Caco-2 (cell line): ENCODE data around the gene MICALL2. TPM values are rescaled to one million over a fixed set of nuclear protein-coding genes. Genes with fewer than 3 reads are reported as not detected.

Experiments used
- BruUV-seq: library from RNA; stranded (reverse); fragments of 400-500 nt; replicated peaks from 2 replicates; lab custom pipeline; 2021; lab: Mats Ljungman, UMichigan
- CTCF ChIA-PET: fragments of 300-600 bp; sonication (Branson Sonifier 250); formaldehyde crosslinking; loops from one replicate; lab custom pipeline; 2022; ENCODE audit warnings: antibody characterized with exemption; lab: Charles Lee
- POLR2A ChIA-PET: fragments of 300-600 bp; sonication (Branson Sonifier 250); formaldehyde crosslinking; loops from one replicate; lab custom pipeline; 2022; ENCODE audit warnings: antibody characterized with exemption; lab: Charles Lee
- DNase-seq, 2 experiments: peaks; one replicate each; pipeline versions ENCODE4 v3.0.0 to v3.0.0-alpha.2; 2020 to 2022
- H3K27me3 ChIP-seq: replicated peaks from 2 replicates; pipeline ENCODE4 v1.6.0; 2011; ENCODE audit warnings: low read length; ENCODE audit not compliant: control insufficient read depth, insufficient read depth
- H3K36me3 ChIP-seq: 2 replicates; pipeline ENCODE4 v1.5.1; 2011; ENCODE audit warnings: low read length; ENCODE audit not compliant: control insufficient read depth, insufficient read depth
- H3K4me1 ChIP-seq: fragments of 250-450 bp; sonication (Bioruptor Pico); 2 replicates; pipeline ENCODE4 v1.5.1; 2020; ENCODE audit warnings: mild to moderate bottlenecking
- H3K4me3 ChIP-seq: 2 replicates; pipeline ENCODE4 v1.5.1; 2011; ENCODE audit warnings: low read depth, mild to moderate bottlenecking, control low read depth, low read length
- H3K9me3 ChIP-seq: fragments of 250-450 bp; sonication (Bioruptor Pico); 2 replicates; pipeline ENCODE4 v1.5.1; 2020; ENCODE audit warnings: mild to moderate bottlenecking, moderate library complexity
- H3K27ac Mint-ChIP-seq: one replicate; pipeline ENCODE4 v1.8.0; 2022; ENCODE audit warnings: mixed read lengths; ENCODE audit not compliant: unreplicated experiment
- H3K27me3 Mint-ChIP-seq: one replicate; pipeline ENCODE4 v1.8.0; 2022; ENCODE audit warnings: mixed read lengths; ENCODE audit not compliant: insufficient read depth, unreplicated experiment
- H3K36me3 Mint-ChIP-seq: one replicate; pipeline ENCODE4 v1.8.0; 2022; ENCODE audit warnings: mild to moderate bottlenecking, mixed read lengths; ENCODE audit not compliant: insufficient read depth, unreplicated experiment
- H3K4me1 Mint-ChIP-seq: one replicate; pipeline ENCODE4 v1.8.0; 2022; ENCODE audit warnings: low read depth, mixed read lengths; ENCODE audit not compliant: unreplicated experiment
- H3K4me3 Mint-ChIP-seq: one replicate; pipeline ENCODE4 v1.8.0; 2022; ENCODE audit warnings: mild to moderate bottlenecking, moderate library complexity, mixed read lengths; ENCODE audit not compliant: unreplicated experiment
- H3K9me3 Mint-ChIP-seq: one replicate; pipeline ENCODE4 v1.8.0; 2022; ENCODE audit warnings: mixed read lengths; ENCODE audit not compliant: unreplicated experiment
- intact Hi-C: fragments of 100-400 bp; cut with micrococcal nuclease; formaldehyde crosslinking; loops from one replicate; pipeline ENCODE4 v1.10.0; 2022; ENCODE audit not compliant: unreplicated experiment
- total RNA-seq: library from RNA; stranded (reverse); gene quantifications from 2 replicates; pipeline ENCODE4 v1.2.3, GENCODE V29; 2022
- TF ChIP-seq, protein P1 (sequence below), 2 experiments: fragments of 200-600 bp in 1 of 2; IDR thresholded peaks; 1 replicate in 1 of 2; 2 replicates in 1 of 2; pipeline versions ENCODE4 v1.5.1 to v1.8.0; 2011 to 2022; ENCODE audit warnings: antibody characterized with exemption in 1 of 2, control low read depth in 1 of 2, inconsistent platforms in 1 of 2, low read depth in 1 of 2, low read length in 1 of 2, mild to moderate bottlenecking in 1 of 2, moderate library complexity in 1 of 2; ENCODE audit not compliant: insufficient read depth in 1 of 2, severe bottlenecking in 1 of 2, unreplicated experiment in 1 of 2

Gene MICALL2
- total RNA-seq, 1 experiment from 2014 or later = 14.7 TPM

DNA sequence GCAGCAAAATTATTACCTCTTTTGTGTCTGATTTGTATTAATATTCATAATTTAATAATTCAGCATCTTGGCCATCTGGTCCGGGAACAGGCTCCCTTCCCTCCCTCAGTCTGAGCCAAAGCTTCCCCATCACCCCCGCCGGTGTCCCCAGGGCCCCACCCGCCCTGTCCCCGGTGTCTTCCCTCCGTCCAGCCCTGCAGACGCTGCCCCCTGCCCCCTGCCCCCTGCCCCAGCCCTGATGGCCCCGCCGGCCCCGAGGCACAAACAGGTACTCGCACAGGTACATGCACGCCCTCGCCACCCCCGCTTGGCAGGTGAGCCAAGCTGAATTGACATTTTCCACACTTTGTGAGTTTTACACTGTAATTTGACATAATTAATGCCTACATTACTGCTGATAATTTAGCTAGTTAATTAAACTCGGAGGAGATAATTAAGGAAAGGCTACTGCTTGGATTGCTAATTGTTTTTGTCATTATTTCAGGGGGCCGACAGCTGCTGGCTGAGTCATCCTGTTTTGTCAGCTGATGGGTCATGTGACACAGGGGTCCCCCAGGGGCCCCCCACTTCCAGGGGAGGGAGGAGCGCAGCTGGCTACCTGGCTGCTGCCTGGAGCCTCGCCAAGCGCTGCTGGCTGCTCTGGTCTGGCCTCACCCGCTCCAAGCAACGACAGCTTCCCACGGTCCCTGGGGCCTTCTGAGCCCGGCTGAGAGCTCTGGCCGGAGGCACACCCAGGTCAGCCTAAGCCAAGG lies 36.6 kb downstream of the MICALL2 start:
- BruUV-seq = no TSS peak
- no peak for DNase-seq
- intact Hi-C loops = no loop called here
- CTCF ChIA-PET = interaction anchor here (1.8 kb wide), 1 partner anchor 9 kb away, joined by 13 read pairs; no protein-coding TSS in a partner anchor
- H3K9me3 Mint-ChIP-seq = no peaks in the 10 kb centered on the region
- peaks cover 9% of the 10 kb centered on the region for H3K27me3 Mint-ChIP-seq
- no peaks in the 10 kb centered on the region for H3K4me1 Mint-ChIP-seq
- no peaks in the 10 kb centered on the region for H3K9me3 ChIP-seq
- H3K36me3 Mint-ChIP-seq = peaks cover 3% of the 10 kb centered on the region
- TF ChIP-seq, protein P1, sequence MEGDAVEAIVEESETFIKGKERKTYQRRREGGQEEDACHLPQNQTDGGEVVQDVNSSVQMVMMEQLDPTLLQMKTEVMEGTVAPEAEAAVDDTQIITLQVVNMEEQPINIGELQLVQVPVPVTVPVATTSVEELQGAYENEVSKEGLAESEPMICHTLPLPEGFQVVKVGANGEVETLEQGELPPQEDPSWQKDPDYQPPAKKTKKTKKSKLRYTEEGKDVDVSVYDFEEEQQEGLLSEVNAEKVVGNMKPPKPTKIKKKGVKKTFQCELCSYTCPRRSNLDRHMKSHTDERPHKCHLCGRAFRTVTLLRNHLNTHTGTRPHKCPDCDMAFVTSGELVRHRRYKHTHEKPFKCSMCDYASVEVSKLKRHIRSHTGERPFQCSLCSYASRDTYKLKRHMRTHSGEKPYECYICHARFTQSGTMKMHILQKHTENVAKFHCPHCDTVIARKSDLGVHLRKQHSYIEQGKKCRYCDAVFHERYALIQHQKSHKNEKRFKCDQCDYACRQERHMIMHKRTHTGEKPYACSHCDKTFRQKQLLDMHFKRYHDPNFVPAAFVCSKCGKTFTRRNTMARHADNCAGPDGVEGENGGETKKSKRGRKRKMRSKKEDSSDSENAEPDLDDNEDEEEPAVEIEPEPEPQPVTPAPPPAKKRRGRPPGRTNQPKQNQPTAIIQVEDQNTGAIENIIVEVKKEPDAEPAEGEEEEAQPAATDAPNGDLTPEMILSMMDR (IDR thresholded peaks at IDR 0.05; ENCODE audit: insufficient read depth in 1 of 2, low read depth in 1 of 2, low read length in 1 of 2, severe bottlenecking in 1 of 2, unreplicated experiment in 1 of 2) = no peak
- H3K27ac Mint-ChIP-seq = no peak overlapping the region
- H3K4me3 Mint-ChIP-seq = no peak overlapping the region
- H3K36me3 ChIP-seq = no peaks in the 10 kb centered on the region
- no peaks in the 10 kb centered on the region for H3K4me1 ChIP-seq
- H3K4me3 ChIP-seq = no peak overlapping the region
- no peaks in the 10 kb centered on the region for H3K27me3 ChIP-seq
- POLR2A ChIA-PET = no interaction called here

- H3K9me3 ChIP-seq = no peaks in the 10 kb centered on the region
- no peak overlapping the region for H3K4me3 ChIP-seq
- POLR2A ChIA-PET = no interaction called here
- Mint-ChIP-seq H3K9me3 (no peaks in the 10 kb centered on the region), H3K36me3 (peaks cover 4% of the 10 kb centered on the region), H3K27ac (no peak overlapping the region), H3K4me1 (no peaks in the 10 kb centered on the region), H3K4me3 (no peak overlapping the region), H3K27me3 (peaks cover 9% of the 10 kb centered on the region)
- no peaks in the 10 kb centered on the region for H3K36me3 ChIP-seq
- DNase-seq = no peak
- H3K4me1 ChIP-seq = no peaks in the 10 kb centered on the region
- CTCF ChIA-PET = interaction anchor here (1.8 kb wide), 1 partner anchor 10 kb away, joined by 13 read pairs; no protein-coding TSS in a partner anchor
- TF ChIP-seq, protein P1 (IDR thresholded peaks at IDR 0.05; ENCODE audit: insufficient read depth in 1 of 2, low read depth in 1 of 2, low read length in 1 of 2, severe bottlenecking in 1 of 2, unreplicated experiment in 1 of 2) = no peak
- H3K27me3 ChIP-seq = no peaks in the 10 kb centered on the region
- BruUV-seq = no TSS peak
- intact Hi-C loops = no loop called here
Observed at GRCh38 chr7:1421946-1422345, 37.3 kb downstream of the MICALL2 start.

GRCh38 chr7:1421020-1421790 lies 38.1 kb downstream of the MICALL2 start:
- no peak overlapping the region for H3K4me3 ChIP-seq
- H3K9me3 ChIP-seq = no peaks in the 10 kb centered on the region
- Mint-ChIP-seq H3K27ac (no peak overlapping the region), H3K27me3 (peaks cover 9% of the 10 kb centered on the region), H3K9me3 (no peaks in the 10 kb centered on the region), H3K4me3 (no peak overlapping the region), H3K4me1 (no peaks in the 10 kb centered on the region), H3K36me3 (peaks cover 4% of the 10 kb centered on the region)
- BruUV-seq = no TSS peak
- POLR2A ChIA-PET = no interaction called here
- CTCF ChIA-PET = interaction anchor here (0.6 kb wide), 1 partner anchor 105 kb away, joined by 5 read pairs; no protein-coding TSS in a partner anchor
- no peak for DNase-seq
- no peaks in the 10 kb centered on the region for H3K27me3 ChIP-seq
- intact Hi-C loops = no loop called here
- TF ChIP-seq, protein P1 (IDR thresholded peaks at IDR 0.05; ENCODE audit: insufficient read depth in 1 of 2, low read depth in 1 of 2, low read length in 1 of 2, severe bottlenecking in 1 of 2, unreplicated experiment in 1 of 2) = no peak
- H3K4me1 ChIP-seq = no peaks in the 10 kb centered on the region
- H3K36me3 ChIP-seq = no peaks in the 10 kb centered on the region
